ENCODE results near the gene CAD.

DNA sequence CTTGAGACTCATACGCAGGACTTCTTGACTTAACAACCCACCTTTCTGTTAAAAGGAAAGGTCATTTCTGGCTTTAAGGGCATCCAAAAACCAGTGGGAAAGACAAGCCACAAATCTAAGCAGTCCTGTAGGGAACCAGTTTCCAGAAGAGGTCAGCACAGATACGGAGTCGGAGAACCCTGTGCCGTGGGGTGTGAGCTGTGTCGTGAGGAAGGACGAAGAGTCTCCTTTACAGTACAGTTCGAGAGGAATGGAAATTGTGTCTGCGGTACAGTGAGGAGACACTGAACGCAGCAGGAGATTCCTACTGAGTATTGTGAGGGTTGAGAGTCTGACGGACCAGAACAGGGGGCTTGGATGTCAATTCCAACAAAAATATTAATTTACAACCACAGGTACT is 27.9 kb downstream of the CAD start:
- TF ChIP-seq, protein P1, sequence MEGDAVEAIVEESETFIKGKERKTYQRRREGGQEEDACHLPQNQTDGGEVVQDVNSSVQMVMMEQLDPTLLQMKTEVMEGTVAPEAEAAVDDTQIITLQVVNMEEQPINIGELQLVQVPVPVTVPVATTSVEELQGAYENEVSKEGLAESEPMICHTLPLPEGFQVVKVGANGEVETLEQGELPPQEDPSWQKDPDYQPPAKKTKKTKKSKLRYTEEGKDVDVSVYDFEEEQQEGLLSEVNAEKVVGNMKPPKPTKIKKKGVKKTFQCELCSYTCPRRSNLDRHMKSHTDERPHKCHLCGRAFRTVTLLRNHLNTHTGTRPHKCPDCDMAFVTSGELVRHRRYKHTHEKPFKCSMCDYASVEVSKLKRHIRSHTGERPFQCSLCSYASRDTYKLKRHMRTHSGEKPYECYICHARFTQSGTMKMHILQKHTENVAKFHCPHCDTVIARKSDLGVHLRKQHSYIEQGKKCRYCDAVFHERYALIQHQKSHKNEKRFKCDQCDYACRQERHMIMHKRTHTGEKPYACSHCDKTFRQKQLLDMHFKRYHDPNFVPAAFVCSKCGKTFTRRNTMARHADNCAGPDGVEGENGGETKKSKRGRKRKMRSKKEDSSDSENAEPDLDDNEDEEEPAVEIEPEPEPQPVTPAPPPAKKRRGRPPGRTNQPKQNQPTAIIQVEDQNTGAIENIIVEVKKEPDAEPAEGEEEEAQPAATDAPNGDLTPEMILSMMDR (IDR thresholded peaks at IDR 0.05), result no peak
- TF ChIP-seq EP300 (IDR thresholded peaks at IDR 0.05) (no peak), POLR2A (IDR thresholded peaks at IDR 0.05) (no peak), POLR2AphosphoS5 (IDR thresholded peaks at IDR 0.05) (no peak)
